ENCODE results near the gene SH3BGR.
A peak's percentile ranks its signal among the peaks of the same experiment; 100 is the strongest.
"Not testable (repeated sequence)": the region's sequence is repeated elsewhere in the genome, so short reads cannot be mapped to it uniquely, and the experiment has no call there.

SH3BGR gene

DNA sequence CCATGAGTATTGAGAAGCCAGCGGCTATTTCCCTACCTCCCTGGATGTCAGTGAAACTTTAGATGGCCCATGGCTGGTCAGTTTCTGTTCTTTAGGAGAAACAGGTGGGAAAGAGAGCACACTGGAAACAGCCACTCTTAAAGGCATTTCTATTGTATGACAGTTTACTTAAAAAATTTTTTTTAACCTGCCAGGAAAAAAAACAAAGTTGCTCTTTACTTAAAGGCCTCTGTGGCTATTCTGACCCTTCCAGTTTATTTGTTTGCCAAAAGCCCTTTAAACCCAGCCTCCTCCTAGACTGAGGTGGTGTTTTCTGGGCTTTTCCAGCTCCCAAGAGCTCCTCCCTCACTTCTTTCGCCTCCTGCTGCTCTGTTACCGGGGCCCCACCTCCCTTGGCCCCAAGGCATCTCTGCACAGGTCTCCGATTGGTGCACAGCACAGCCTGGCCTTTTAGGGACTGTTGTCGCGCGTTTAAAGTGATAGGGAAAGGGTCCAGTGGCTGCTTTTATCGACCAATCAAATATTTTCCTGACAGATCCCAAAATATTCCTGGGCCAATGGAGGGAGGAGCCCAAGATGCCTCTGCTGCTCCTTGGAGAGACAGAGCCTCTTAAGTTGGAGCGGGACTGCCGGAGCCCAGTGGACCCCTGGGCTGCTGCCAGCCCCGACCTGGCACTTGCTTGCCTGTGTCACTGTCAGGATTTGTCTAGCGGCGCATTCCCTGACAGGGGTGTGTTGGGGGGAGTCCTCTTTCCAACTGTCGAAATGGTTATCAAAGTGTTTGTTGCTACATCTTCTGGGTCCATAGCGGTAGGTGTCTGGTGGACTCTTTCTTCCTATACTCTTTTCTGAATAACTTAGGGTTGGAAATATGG, at the start of gene SH3BGR:
Gene SH3BGR (plus strand): TSS at position 639 of the 875 bp plus-strand sequence. CDS start 127 bp downstream, at position 766.
- no peak for TF ChIP-seq POLR2A (IDR thresholded peaks at IDR 0.05; ENCODE audit: low read depth, low read length)
- no peak for DNase-seq (ENCODE audit: insufficient read length, low spot score)

GRCh38 chr21:39406065-39406464, 45.7 kb upstream of the SH3BGR start:
- no peak for DNase-seq (ENCODE audit: insufficient read length, low spot score)
- FAIRE-seq: no peak
- no peak for TF ChIP-seq POLR2A (IDR thresholded peaks at IDR 0.05; ENCODE audit: low read depth, low read length)

More for the DNA sequence above, at the start of gene SH3BGR:
- FAIRE-seq: no peak

GRCh38 chr21:39419204-39419603, 32.6 kb upstream of the SH3BGR start:
- DNase-seq (ENCODE audit: insufficient read length, low spot score); FAIRE-seq: not testable (repeated sequence)

GRCh38 chr21:39422527-39423241, 29.1 kb upstream of the SH3BGR start:
- no peak for FAIRE-seq
- TF ChIP-seq POLR2A (IDR thresholded peaks at IDR 0.05; ENCODE audit: low read depth, low read length): no peak
- DNase-seq (ENCODE audit: insufficient read length, low spot score): no peak

DNA sequence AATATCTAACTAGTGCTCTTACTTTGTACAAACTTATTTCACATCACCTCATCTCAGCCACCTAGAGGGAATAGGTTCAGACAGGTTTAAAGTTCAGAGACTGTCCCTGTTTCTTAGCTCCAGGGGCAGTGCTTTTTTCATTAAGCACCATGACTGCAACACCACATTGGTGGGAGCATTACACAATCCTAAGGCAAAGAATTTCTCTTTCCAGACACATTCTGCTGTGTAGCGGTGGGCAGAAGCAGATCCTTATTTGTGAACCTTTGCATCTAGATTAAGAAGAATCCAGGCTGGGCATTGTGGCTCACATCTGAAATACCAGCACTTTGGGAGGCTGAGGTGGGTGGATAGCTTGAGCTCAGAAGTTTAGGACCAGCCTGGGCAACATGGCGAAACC, 22.3 kb upstream of the SH3BGR start:
- no peak for TF ChIP-seq POLR2A (IDR thresholded peaks at IDR 0.05; ENCODE audit: low read depth, low read length)
- no peak for FAIRE-seq

GRCh38 chr21:39430016-39430415, 21.8 kb upstream of the SH3BGR start:
- TF ChIP-seq POLR2A (IDR thresholded peaks at IDR 0.05; ENCODE audit: low read depth, low read length): no peak
- DNase-seq (ENCODE audit: insufficient read length, low spot score): no peak
- no peak for FAIRE-seq

More for the DNA sequence above, 22.3 kb upstream of the SH3BGR start:
- no peak for DNase-seq (ENCODE audit: insufficient read length, low spot score)

DNA sequence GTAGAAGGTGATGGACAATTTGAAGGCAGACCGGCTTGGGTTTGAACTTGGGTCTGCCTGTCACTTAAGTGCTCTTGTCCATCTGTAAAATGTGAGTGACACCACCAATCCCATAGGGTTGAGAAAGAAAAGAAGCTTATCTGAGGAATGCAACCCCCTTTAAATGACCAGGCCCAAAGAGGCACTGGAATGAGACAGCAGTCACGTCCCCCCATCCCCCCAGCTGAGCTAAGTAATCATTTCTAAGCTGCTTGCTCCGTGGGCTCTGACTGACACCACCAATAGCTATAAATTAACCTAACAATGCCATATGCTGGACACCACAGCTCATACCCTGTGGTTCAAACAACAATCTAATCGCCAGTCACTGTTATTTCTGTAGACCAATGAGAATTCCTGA, 21.3 kb upstream of the SH3BGR start:
- no peak for FAIRE-seq
- no peak for TF ChIP-seq POLR2A (IDR thresholded peaks at IDR 0.05; ENCODE audit: low read depth, low read length)

GRCh38 chr21:39430954-39431353, 20.8 kb upstream of the SH3BGR start:
- TF ChIP-seq POLR2A (IDR thresholded peaks at IDR 0.05; ENCODE audit: low read depth, low read length): no peak
- no peak for FAIRE-seq
- DNase-seq (ENCODE audit: insufficient read length, low spot score): no peak

More for the DNA sequence above, 21.3 kb upstream of the SH3BGR start:
- DNase-seq (ENCODE audit: insufficient read length, low spot score): no peak

GRCh38 chr21:39434950-39435349, 16.8 kb upstream of the SH3BGR start:
- FAIRE-seq: no peak
- TF ChIP-seq POLR2A (IDR thresholded peaks at IDR 0.05; ENCODE audit: low read depth, low read length): no peak
- no peak for DNase-seq (ENCODE audit: insufficient read length, low spot score)

DNA sequence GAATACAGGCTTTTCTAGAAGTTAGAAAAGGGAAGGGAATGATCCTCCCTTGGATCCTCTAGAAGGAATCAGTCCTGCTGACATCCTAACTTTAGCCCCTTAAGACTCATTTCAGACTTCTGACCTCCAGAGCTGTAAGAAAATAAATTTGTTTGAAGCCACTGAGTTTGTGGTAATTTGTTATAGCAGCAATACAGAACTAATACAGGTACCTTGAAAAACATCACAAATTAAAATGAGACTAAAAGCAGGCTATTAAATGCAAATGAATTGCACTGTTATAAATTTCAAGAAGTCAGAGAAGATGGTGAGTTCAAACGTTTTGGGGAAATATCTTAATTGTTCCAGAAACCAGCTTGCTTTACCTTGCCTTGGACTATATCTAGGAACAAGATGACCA, 12.5 kb upstream of the SH3BGR start:
- TF ChIP-seq POLR2A (IDR thresholded peaks at IDR 0.05; ENCODE audit: low read depth, low read length): no peak

GRCh38 chr21:39441502-39442475, 10.0 kb upstream of the SH3BGR start:
- FAIRE-seq (no peak), DNase-seq (ENCODE audit: insufficient read length, low spot score) (peak; percentile 56)
- TF ChIP-seq POLR2A (IDR thresholded peaks at IDR 0.05; ENCODE audit: low read depth, low read length): no peak

More for the DNA sequence above, 12.5 kb upstream of the SH3BGR start:
- no peak for DNase-seq (ENCODE audit: insufficient read length, low spot score)
- FAIRE-seq: no peak

- TF ChIP-seq POLR2A (IDR thresholded peaks at IDR 0.05; ENCODE audit: low read depth, low read length): no peak
- no peak for FAIRE-seq
- peak; percentile 35 for DNase-seq (ENCODE audit: insufficient read length, low spot score)
These were observed 7.2 kb upstream of the SH3BGR start for GRCh38 chr21:39444421-39445180.
